ENCODE data around the gene APOL3. TPM values are rescaled to one million over a fixed set of nuclear protein-coding genes. Genes with fewer than 3 reads are reported as not detected.

The APOL3 gene
- total and polyA plus RNA-seq, 2 of the 13 experiments (the other 11 are each of a cell fraction or from before 2014, with no cell fraction given): 3.8 to 5.4 TPM

DNA sequence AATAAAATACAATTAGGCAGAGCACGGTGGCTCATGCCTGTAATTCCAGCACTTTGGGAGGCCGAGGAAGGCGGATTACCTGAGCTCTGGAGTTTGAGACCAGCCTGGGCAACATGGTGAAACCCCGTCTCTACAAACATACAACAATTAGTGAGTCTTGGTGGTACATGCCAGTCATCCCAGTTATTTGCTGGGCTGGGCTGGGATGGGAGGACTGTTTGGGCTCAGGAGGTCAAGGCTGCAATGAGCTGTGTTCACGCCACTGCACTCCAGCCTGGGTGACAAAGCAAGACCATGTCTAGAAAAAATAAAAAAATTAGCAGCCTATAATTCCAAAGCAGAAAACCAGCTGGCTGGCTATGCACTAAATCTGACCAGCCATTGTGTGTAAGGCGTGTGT, 35.1 kb downstream of the APOL3 start (continued):
- TF ChIP-seq, protein P1, sequence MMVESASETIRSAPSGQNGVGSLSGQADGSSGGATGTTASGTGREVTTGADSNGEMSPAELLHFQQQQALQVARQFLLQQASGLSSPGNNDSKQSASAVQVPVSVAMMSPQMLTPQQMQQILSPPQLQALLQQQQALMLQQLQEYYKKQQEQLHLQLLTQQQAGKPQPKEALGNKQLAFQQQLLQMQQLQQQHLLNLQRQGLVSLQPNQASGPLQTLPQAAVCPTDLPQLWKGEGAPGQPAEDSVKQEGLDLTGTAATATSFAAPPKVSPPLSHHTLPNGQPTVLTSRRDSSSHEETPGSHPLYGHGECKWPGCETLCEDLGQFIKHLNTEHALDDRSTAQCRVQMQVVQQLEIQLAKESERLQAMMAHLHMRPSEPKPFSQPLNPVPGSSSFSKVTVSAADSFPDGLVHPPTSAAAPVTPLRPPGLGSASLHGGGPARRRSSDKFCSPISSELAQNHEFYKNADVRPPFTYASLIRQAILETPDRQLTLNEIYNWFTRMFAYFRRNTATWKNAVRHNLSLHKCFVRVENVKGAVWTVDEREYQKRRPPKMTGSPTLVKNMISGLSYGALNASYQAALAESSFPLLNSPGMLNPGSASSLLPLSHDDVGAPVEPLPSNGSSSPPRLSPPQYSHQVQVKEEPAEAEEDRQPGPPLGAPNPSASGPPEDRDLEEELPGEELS (CRISPR knock-in tag; IDR thresholded peaks at IDR 0.05): no peak; the same call in 1 of the 2 replicates
- TF ChIP-seq ZNF616 (CRISPR knock-in tag; IDR thresholded peaks at IDR 0.05; ENCODE audit: low read depth): no peak
- no peak for TF ChIP-seq ZNF44 (CRISPR knock-in tag; IDR thresholded peaks at IDR 0.05)
- no peak for TF ChIP-seq HMG20B (CRISPR knock-in tag; conservative IDR thresholded peaks at IDR 0.05)
- TF ChIP-seq ZNF513 (CRISPR knock-in tag; conservative IDR thresholded peaks at IDR 0.05): no peak
- no peak for TF ChIP-seq BORCS8-MEF2B (CRISPR knock-in tag; IDR thresholded peaks at IDR 0.05)
- no peak for TF ChIP-seq THAP11 (CRISPR knock-in tag; IDR thresholded peaks at IDR 0.05)
- no peak for TF ChIP-seq REPIN1 (CRISPR knock-in tag; IDR thresholded peaks at IDR 0.05; ENCODE audit: borderline replicate concordance, low read depth)
- peak; percentile 42; the same call in 1 of the 2 replicates for TF ChIP-seq NR2C2 (CRISPR knock-in tag; IDR thresholded peaks at IDR 0.05; ENCODE audit: borderline replicate concordance)
- no peak for TF ChIP-seq ZNF777 (CRISPR knock-in tag; IDR thresholded peaks at IDR 0.05)
- TF ChIP-seq, protein P2, sequence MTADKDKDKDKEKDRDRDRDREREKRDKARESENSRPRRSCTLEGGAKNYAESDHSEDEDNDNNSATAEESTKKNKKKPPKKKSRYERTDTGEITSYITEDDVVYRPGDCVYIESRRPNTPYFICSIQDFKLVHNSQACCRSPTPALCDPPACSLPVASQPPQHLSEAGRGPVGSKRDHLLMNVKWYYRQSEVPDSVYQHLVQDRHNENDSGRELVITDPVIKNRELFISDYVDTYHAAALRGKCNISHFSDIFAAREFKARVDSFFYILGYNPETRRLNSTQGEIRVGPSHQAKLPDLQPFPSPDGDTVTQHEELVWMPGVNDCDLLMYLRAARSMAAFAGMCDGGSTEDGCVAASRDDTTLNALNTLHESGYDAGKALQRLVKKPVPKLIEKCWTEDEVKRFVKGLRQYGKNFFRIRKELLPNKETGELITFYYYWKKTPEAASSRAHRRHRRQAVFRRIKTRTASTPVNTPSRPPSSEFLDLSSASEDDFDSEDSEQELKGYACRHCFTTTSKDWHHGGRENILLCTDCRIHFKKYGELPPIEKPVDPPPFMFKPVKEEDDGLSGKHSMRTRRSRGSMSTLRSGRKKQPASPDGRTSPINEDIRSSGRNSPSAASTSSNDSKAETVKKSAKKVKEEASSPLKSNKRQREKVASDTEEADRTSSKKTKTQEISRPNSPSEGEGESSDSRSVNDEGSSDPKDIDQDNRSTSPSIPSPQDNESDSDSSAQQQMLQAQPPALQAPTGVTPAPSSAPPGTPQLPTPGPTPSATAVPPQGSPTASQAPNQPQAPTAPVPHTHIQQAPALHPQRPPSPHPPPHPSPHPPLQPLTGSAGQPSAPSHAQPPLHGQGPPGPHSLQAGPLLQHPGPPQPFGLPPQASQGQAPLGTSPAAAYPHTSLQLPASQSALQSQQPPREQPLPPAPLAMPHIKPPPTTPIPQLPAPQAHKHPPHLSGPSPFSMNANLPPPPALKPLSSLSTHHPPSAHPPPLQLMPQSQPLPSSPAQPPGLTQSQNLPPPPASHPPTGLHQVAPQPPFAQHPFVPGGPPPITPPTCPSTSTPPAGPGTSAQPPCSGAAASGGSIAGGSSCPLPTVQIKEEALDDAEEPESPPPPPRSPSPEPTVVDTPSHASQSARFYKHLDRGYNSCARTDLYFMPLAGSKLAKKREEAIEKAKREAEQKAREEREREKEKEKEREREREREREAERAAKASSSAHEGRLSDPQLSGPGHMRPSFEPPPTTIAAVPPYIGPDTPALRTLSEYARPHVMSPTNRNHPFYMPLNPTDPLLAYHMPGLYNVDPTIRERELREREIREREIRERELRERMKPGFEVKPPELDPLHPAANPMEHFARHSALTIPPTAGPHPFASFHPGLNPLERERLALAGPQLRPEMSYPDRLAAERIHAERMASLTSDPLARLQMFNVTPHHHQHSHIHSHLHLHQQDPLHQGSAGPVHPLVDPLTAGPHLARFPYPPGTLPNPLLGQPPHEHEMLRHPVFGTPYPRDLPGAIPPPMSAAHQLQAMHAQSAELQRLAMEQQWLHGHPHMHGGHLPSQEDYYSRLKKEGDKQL (CRISPR knock-in tag; IDR thresholded peaks at IDR 0.05; ENCODE audit: low read depth): no peak
- TF ChIP-seq BATF2 (CRISPR knock-in tag; IDR thresholded peaks at IDR 0.05): no peak
- no peak for TF ChIP-seq HNRNPUL1 (IDR thresholded peaks at IDR 0.05; ENCODE audit: low read depth, low read length)
- TF ChIP-seq GFI1 (CRISPR knock-in tag; IDR thresholded peaks at IDR 0.05; ENCODE audit: borderline replicate concordance): peak; percentile 23; the same call in 1 of the 2 replicates
- TF ChIP-seq SP2 (CRISPR knock-in tag; IDR thresholded peaks at IDR 0.05): no peak
- TF ChIP-seq, protein P3, sequence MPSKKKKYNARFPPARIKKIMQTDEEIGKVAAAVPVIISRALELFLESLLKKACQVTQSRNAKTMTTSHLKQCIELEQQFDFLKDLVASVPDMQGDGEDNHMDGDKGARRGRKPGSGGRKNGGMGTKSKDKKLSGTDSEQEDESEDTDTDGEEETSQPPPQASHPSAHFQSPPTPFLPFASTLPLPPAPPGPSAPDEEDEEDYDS (CRISPR knock-in tag; IDR thresholded peaks at IDR 0.05): no peak
- TF ChIP-seq LCORL (IDR thresholded peaks at IDR 0.05): no peak
- TF ChIP-seq LCORL (CRISPR knock-in tag; IDR thresholded peaks at IDR 0.05): peak; percentile 61; the same call in 1 of the 2 replicates
- no peak for TF ChIP-seq ZNF850 (CRISPR knock-in tag; conservative IDR thresholded peaks at IDR 0.05)
- 0 out of 2 replicates have a peak, but pooled peaks have one; percentile 23 for TF ChIP-seq POGZ (CRISPR knock-in tag; IDR thresholded peaks at IDR 0.05)
- TF ChIP-seq ZBTB20 (CRISPR knock-in tag; IDR thresholded peaks at IDR 0.05; ENCODE audit: borderline replicate concordance, low read depth): no peak
- TF ChIP-seq ZNF251 (CRISPR knock-in tag; IDR thresholded peaks at IDR 0.05): no peak

All from HepG2 (cell line).